ENCODE measurements around the gene KCNS3.

The KCNS3 gene

DNA sequence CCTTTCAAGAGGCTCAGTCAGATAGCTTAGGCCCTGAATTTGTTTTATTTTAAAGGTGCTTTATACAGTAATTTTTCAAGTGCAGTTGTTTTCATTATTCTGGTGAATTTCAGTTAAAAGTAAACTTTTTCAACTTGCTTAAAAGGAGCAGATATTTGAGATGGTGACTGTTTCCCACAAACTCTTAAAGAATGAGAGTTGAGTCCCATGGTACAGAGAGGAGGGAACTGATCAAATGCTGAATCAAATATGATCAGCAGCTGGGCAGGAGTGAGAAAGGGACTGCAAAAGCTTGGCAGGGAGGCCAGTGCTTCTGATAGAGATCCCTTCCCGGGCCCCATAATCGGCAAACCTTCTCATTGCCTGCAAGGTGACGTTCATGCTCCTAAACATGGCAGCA lies 91.2 kb downstream of the KCNS3 start:
- TF ChIP-seq, protein P1, sequence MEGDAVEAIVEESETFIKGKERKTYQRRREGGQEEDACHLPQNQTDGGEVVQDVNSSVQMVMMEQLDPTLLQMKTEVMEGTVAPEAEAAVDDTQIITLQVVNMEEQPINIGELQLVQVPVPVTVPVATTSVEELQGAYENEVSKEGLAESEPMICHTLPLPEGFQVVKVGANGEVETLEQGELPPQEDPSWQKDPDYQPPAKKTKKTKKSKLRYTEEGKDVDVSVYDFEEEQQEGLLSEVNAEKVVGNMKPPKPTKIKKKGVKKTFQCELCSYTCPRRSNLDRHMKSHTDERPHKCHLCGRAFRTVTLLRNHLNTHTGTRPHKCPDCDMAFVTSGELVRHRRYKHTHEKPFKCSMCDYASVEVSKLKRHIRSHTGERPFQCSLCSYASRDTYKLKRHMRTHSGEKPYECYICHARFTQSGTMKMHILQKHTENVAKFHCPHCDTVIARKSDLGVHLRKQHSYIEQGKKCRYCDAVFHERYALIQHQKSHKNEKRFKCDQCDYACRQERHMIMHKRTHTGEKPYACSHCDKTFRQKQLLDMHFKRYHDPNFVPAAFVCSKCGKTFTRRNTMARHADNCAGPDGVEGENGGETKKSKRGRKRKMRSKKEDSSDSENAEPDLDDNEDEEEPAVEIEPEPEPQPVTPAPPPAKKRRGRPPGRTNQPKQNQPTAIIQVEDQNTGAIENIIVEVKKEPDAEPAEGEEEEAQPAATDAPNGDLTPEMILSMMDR (IDR thresholded peaks at IDR 0.05; ENCODE audit: low read depth, low read length, missing control alignments), result no peak
- H3K4me3 ChIP-seq (ENCODE audit: low read depth, low read length), result no peak overlapping the region
- DNase-seq (ENCODE audit: low read depth), result no peak

DNA sequence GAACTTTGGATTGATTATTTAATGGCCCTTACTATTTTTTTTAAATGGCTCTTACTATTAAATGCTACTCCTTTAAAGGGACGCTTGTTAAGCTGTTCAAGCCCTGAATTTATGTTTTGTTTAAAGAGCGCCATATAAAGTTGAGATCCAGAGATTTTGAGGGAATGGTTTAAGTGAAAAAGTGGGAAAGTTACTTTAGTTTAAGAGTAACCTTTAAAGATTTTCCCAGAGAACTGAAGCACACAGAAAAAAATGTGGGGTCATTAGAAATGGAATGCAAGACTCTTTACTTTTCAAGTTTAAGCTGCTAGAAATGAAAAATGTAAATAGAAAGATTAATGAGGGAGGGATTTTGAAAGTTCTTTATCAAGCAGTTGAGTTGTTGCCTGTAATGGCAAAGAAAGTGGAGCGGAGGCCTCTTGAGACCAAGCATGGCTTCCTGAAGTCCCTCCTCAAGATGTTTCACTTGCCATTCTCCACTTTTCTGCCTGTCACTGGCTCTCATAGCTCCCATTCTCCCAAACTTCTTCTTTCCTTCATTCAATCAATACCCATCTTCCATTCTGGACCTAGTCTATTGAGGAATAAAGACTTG lies 93.2 kb downstream of the KCNS3 start:
- no peak overlapping the region for H3K4me3 ChIP-seq (ENCODE audit: low read depth, low read length)
- TF ChIP-seq, protein P1 (IDR thresholded peaks at IDR 0.05; ENCODE audit: low read depth, low read length, missing control alignments), result no peak
- DNase-seq (ENCODE audit: low read depth), result no peak

DNA sequence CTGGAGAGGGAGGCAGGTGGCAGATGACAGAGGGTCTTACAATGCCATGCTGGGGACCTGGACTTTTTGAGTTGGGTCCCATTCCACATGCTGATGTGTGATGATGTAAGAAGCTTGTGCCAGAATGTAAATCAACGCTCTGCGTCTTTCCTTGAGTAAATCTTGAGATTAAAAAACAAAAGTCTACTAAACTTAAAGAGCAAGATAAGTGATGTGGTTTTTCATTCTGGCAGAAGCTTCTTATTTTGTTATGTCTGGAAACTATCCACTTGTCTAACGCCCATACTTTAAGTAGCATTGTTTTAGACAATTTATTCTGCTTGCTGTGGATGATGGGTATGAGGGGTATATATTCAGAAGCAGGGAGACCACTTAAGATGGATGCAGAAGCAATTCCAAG lies 94.5 kb downstream of the KCNS3 start:
- no peak for DNase-seq (ENCODE audit: low read depth)
- H3K4me3 ChIP-seq (ENCODE audit: low read depth, low read length), result no peak overlapping the region
- TF ChIP-seq, protein P1 (IDR thresholded peaks at IDR 0.05; ENCODE audit: low read depth, low read length, missing control alignments), result no peak

DNA sequence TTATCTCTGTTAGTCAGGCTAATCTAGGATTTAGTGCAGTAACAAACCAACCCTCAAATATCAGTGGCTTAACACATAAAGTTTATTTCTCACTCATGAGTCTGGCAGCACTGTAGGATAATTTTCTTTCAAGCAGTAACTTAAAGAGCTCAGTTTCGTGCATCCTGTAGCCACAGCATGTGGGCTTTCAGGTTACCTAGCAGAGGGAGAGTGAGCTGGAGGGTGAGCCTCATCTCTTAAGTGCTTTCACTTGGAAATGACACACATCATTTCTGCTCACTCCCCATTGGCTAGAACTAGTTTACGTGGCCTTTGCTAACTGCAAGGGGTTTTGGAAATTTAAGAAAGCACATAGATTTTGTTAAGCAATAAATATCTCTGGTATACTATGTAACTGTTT lies 96.9 kb downstream of the KCNS3 start:
- DNase-seq (ENCODE audit: low read depth), result no peak
- TF ChIP-seq, protein P1 (IDR thresholded peaks at IDR 0.05; ENCODE audit: low read depth, low read length, missing control alignments), result no peak
- H3K4me3 ChIP-seq (ENCODE audit: low read depth, low read length), result no peak overlapping the region

DNA sequence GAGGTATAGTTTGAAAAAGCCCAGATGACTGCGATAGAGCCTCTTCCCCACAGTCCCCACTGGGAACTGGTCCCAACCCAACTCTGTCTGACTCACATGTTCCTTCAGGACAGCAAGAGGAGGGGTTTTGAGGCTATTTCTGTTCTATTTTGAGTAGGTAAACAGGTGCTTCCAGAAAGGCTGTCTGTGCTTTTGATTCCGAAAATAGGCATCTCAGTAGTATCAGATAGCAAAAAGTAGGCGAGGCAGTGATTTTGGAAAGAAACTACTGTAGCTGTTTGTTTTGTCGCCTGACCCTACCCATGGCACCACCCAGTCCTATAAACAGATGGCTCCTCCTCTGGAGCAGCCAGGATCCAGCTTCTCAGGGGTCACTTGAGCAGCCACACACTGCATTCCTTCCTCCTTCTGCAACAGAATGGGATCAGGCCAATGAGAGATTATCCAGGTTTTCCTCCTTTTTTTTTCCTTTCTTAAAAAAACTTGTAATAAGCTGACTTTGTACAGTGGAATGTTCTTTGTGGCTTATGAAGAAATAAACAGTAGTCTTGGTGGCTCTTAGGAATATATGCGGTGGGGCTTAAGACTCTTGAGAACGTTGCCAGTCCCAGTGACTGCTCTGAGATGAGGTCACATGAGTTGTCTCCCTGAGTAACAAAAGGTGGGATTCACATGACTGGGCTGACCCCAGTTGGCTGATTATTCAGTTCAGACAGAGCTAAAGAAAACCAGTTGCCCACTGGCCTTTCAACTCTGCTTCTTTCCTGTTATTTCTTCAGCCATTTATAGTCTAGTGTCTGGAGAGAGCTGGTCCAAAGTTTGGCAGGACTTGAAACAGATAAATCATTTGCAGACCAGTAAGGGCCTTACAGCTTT lies 98.6 kb downstream of the KCNS3 start:
- DNase-seq (ENCODE audit: low read depth), result no peak
- TF ChIP-seq, protein P1 (IDR thresholded peaks at IDR 0.05; ENCODE audit: low read depth, low read length, missing control alignments), result no peak
- H3K4me3 ChIP-seq (ENCODE audit: low read depth, low read length), result no peak overlapping the region

DNA sequence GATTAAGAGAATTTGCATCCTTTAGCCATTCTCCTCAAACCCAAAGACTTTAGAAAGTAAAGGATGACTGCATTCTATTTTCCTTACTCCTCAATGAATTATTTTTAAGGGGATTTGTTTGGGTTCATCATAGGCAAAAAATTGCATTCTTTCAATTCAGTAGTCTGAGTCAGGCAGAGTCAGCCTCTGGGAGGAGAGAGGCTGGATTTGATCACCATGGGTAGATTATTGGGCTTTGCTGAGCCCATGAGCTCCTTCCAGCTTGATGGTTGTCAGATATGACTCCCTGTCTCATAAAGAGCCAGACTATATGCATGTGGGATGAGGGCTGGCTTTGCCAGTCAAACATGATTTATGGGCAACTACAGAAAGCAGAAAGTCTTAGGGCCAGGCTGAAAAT lies 101.2 kb downstream of the KCNS3 start:
- TF ChIP-seq, protein P1 (IDR thresholded peaks at IDR 0.05; ENCODE audit: low read depth, low read length, missing control alignments), result no peak
- H3K4me3 ChIP-seq (ENCODE audit: low read depth, low read length), result no peak overlapping the region
- no peak for DNase-seq (ENCODE audit: low read depth)
